Skin epidermis (tissue), 12 donors: ENCODE results near the gene C20orf173.
"Not testable (repeated sequence)": the region's sequence is repeated elsewhere in the genome, so short reads cannot be mapped to it uniquely, and the experiment has no call there.

Source experiments
- H3K27ac ChIP-seq, 21 experiments: fragments of 200-600 bp; sonication (generic) in 11 of 21; one replicate each; pipeline ENCODE4 v1.5.0; 2020; ENCODE audit warnings: mild to moderate bottlenecking in 3 of 21, inconsistent platforms in 2 of 21, moderate library complexity in 2 of 21
- H3K4me3 ChIP-seq, 7 experiments: fragments of 200-600 bp; sonication (generic) in 2 of 7; one replicate each; pipeline ENCODE4 v1.5.0; 2020; ENCODE audit warnings: inconsistent platforms in 2 of 7, mild to moderate bottlenecking in 2 of 7, moderate library complexity in 1 of 7

The C20orf173 gene, protein sequence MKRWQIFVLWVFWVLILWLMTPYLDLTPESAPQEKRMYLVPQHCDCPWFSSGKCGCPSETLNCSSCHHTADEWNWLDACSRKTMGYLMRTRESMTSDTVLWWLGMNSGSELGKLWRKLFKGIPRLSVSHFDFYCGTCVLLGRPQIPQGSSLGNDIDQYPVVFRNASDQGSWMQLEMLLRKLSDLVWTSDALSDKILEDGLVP

DNA sequence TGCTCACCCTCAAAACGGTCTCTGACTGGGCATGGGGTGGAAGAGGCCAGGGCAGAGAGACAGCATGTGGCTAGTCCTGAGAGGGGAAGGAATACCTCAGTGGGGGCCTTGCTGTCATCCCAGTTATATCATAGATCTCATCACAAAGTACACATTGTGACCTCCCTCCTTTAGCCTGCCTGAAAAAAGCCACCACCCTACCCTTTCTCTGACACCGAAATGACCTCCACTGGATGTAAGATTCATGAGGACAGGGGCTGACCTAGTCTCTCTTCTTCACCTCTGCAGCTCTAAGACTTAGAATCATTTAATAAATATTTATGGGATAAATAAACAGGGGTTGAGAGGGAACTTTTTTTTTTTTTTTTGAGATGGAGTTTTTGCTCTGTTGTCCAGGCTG lies at the start of gene C20orf173:
C20orf173 (minus strand) TSS at position 101 of the 400 bp plus-strand sequence. CDS start 279 bp downstream, outside the sequence.
- Histone ChIP-seq H3K27ac (no peak within 1 kb of the TSS), H3K4me3 (no peak within 1 kb of the TSS)

DNA sequence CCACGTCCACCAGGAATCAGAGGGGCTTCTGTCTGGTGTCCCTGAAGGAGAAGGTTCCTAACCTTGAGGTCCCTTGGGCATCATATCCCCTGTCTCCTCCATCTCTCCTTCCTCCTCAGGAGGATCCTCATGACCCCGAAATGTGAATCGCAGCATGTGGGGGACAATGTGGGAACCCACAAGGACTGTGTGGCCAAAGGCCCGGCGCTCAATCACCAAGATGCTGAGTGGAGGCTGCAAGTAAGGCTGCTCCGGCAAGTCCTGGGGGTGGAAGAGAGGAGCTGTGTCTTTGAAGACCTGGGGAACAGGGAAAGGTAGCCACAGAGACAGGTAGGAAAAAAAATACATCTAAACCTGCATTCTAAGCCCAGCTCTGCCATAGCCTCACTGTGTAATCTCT lies 49.7 kb upstream of the C20orf173 start:
- H3K4me3 ChIP-seq = no peak overlapping the region
- H3K27ac ChIP-seq = no peak overlapping the region

GRCh38 chr20:35578469-35578868 lies 49.0 kb upstream of the C20orf173 start:
- Histone ChIP-seq H3K4me3 (no peak overlapping the region), H3K27ac (no peak overlapping the region)

- H3K4me3 ChIP-seq = no peak overlapping the region
- H3K27ac ChIP-seq = no peak overlapping the region
Observed at GRCh38 chr20:35576816-35577215, 47.4 kb upstream of the C20orf173 start.

- peak overlapping the region in 2 of 21 experiments; percentile 0 to 16 for H3K27ac ChIP-seq
Observed at GRCh38 chr20:35575958-35576357, 46.5 kb upstream of the C20orf173 start.

DNA sequence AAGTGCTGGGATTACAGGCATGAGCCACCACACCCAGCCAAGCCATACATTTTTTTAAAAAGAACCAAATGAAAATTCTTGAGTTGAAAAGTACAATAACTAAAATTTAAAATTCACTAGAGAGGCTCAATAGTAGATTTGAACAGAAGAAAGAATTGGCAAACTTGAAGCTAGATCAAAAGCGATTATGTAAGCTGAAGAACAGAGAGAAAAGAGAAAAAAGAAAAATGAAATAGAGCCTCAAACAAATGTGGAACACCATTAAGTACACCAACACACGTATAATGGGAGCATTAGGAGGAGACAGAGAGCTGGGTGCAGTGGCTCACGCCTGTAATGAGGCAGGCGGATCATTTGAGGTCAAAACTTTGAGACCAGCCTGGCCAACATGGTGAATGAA lies 43.4 kb upstream of the C20orf173 start:
- H3K27ac ChIP-seq = no peak overlapping the region
- H3K4me3 ChIP-seq = no peak overlapping the region

More at GRCh38 chr20:35575958-35576357, 46.5 kb upstream of the C20orf173 start:
- no peak overlapping the region for H3K4me3 ChIP-seq

DNA sequence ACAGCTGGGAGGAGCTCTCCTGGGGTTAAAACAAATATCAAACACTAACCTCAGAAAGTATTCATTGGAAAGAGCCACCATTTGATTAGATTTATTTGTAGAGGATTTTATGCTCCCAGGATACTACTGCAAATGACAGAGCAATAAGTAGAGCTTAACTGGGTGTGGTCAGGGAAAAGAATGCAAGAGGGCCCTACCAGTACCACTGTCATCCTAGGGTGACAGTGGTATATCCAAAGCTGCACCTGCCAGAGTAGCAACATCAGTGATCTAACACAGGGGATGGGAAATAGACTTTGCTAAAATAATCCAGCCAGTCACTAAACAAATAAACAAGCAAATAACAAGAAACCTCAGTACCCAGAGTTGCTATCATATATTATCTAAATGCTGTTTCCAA lies 42.1 kb upstream of the C20orf173 start:
- Histone ChIP-seq H3K27ac (no peak overlapping the region), H3K4me3 (no peak overlapping the region)

DNA sequence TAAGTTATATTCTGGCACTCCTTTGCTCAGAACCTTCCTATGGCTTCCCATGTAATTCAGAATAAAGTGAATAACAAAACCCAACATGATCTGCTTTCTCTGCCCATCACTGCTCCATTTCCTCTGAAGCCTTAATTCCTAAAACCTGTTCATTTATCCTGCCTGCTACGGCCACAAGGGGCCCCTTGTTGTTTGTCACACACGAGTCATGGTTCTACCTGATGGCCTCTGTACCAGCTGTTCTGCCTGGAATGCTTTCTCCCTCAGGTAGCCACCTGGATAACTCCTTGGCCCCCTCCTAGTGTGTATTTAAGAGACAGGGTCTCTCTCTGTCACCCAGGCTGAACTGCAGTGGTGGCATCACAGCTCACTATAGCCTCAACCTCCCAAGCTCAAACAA lies 39.2 kb upstream of the C20orf173 start:
- H3K27ac ChIP-seq = no peak overlapping the region

GRCh38 chr20:35564905-35565304 lies 35.5 kb upstream of the C20orf173 start:
- H3K27ac ChIP-seq = no peak overlapping the region

More for the DNA sequence above, 39.2 kb upstream of the C20orf173 start:
- no peak overlapping the region for H3K4me3 ChIP-seq

DNA sequence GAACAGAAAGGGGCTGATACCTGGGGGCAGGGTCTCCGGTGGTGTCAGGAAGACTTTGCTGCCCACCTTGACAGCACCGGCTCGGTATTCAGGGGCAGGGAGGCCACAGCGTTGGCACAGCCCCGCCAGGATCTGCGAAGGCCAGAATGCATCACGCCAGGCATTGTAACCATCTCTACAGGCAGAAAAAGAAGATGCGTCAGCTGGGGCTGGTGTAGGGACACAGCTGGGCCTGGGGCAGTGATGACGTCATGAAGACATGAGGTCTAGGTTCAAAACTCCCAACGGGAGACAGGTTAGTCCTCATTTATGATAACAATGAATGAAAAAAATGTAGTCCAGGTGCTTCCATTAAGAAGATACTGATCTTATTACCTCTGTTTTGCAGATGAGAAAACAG lies 34.4 kb upstream of the C20orf173 start:
- no peak overlapping the region for H3K4me3 ChIP-seq

More at GRCh38 chr20:35564905-35565304, 35.5 kb upstream of the C20orf173 start:
- H3K4me3 ChIP-seq = no peak overlapping the region

DNA sequence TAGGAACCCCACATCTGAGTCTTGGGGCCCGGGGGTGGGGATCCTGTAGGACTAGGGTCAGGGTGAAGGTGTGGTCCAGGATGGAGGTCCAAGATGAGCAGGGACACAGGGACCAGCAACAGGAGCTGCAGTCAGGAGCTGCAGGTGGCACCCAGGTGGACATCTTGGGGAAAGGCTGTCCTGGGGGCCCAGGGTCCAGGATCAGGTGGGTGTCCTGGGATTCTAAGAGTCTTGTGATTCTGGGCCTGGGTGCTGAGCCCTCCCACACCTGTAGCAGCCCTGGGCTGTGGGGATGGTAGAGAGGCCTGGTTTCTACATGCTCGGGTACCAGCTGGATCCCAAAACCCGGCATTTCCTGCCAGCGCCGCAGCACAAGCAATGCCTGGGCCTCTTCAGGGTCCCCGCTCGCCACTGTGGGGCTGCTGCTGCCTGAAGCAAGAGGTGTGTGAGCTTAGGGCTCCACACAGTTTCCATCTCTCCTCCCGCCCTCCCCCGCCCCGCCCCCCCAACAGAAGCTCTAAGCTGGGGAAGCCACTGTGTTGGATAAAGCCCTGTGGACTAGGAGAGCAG lies 33.2 kb upstream of the C20orf173 start:
- H3K4me3 ChIP-seq = no peak overlapping the region
- H3K27ac ChIP-seq = no peak overlapping the region

More for the DNA sequence above, 34.4 kb upstream of the C20orf173 start:
- H3K27ac ChIP-seq = no peak overlapping the region

DNA sequence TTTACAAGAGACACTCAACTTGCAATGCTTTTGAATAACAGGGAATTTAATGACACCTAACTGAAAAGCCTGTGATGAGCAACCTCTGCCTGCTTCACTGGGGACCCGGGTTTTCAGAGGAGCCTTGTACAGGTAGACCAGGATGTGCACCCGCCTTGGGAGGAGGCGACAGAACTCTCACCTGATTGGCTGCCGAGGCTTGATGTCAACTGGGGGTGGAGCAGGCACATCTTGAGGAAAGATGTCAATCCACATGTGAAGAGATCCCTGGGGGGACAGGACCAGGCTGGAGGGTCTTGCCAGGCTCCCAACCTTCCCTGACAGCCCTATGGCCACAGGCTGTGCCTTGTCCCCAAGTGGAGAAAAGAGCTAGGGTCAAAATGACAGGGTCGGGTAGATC lies 32.2 kb upstream of the C20orf173 start:
- H3K27ac ChIP-seq = no peak overlapping the region
- no peak overlapping the region for H3K4me3 ChIP-seq

DNA sequence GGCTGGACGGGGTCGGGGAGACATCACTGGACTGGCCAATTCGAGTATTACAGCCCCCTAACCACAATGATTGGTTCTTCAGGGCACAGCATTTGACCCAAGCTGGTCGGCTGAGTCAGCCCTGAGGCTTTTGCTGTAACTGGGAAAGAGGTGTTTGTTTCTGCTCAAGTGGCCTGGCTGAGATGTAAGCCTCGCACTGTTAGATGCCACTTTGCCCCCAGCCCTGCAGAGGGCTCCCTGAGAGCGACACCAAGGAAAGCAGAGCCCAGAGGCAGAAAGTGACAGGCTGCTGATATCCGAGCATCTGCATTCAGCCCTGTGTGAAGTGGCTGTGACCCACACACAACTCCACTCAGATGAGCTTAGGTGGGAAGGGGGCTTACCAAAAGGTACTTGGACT lies 31.8 kb upstream of the C20orf173 start:
- H3K4me3 ChIP-seq = no peak overlapping the region
- no peak overlapping the region for H3K27ac ChIP-seq

DNA sequence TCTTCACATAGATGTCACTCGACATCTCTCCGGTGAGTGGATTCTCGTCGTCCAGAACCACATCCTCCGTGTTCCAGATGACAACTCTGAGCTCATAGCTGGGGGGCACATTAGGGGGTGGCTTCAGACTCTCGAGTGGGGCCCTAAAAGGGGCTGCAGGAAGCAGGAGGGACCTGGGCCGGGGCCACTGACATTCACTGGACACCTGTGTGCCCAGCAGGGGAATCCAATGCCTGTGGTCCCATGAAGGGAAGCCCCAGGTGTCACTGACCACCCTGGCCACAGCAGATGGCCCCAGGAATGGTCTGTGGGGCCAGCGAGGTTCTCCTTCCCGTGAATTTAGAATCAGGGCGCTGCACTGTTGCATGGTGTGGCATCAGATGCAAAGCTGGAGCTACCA lies 31.1 kb upstream of the C20orf173 start:
- H3K27ac ChIP-seq = peak overlapping the region in 1 of 21 experiments; percentile 21
- no peak overlapping the region for H3K4me3 ChIP-seq

DNA sequence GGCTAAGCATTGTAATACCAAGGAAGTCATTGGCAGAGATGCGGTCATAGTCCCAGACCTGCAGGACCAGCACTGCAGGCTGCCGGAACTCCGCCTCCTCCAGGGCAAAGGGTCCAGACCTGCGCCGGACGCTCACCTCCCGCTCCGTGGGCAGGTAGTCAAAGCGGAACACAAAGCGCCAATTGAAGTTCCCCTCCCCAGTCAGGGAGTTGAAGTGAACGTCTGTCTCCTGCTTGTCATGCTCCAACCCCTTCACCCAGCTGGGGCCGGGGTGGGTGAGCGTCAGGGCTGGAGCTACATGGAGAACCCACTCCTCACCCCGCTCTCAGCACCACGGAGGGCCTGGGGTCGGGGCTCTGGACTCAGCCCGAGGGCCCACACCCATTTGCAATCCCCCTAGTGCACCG lies 30.7 kb upstream of the C20orf173 start:
- Histone ChIP-seq H3K4me3 (no peak overlapping the region), H3K27ac (peak overlapping the region in 1 of 21 experiments; percentile 21)

GRCh38 chr20:35559042-35559693 lies 29.7 kb upstream of the C20orf173 start:
- H3K27ac ChIP-seq = no peak overlapping the region
- no peak overlapping the region for H3K4me3 ChIP-seq

DNA sequence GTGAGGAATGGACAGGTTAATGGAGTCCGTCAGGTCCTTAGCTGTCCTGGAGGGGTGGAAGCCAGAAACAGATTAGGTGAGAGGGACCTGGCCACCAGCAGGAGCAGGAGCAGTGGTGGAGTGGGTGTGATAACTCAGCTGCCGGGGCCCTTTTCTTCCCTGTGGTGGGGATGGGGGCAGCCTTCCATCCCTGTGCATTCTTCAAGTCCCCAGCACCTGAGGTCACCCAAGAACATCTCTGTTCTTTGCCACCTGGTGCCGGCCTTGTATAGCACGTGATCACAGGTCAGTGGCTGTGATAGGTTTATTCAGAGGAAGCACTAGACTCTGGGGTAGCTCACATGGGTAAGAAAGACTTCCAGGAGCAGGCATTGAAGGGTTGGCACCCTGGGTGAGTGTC lies 29.0 kb upstream of the C20orf173 start:
- Histone ChIP-seq H3K27ac (no peak overlapping the region), H3K4me3 (no peak overlapping the region)

DNA sequence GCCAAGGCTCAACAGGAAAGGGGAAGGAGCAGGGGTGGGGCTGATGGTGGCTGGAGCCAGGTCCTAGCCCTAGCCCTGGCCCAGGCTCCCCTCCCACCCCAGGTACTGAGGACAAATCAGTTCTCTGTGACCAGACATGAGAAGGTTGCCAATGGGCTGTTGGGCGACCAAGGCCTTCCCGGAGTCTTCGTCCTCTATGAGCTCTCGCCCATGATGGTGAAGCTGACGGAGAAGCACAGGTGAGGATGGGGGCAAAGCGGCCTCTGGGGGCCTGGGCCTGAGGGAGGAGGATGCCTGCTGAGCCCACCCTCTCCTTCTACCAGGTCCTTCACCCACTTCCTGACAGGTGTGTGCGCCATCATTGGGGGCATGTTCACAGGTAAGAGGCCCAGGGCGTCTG lies 27.4 kb upstream of the C20orf173 start:
- H3K27ac ChIP-seq = no peak overlapping the region
- no peak overlapping the region for H3K4me3 ChIP-seq

DNA sequence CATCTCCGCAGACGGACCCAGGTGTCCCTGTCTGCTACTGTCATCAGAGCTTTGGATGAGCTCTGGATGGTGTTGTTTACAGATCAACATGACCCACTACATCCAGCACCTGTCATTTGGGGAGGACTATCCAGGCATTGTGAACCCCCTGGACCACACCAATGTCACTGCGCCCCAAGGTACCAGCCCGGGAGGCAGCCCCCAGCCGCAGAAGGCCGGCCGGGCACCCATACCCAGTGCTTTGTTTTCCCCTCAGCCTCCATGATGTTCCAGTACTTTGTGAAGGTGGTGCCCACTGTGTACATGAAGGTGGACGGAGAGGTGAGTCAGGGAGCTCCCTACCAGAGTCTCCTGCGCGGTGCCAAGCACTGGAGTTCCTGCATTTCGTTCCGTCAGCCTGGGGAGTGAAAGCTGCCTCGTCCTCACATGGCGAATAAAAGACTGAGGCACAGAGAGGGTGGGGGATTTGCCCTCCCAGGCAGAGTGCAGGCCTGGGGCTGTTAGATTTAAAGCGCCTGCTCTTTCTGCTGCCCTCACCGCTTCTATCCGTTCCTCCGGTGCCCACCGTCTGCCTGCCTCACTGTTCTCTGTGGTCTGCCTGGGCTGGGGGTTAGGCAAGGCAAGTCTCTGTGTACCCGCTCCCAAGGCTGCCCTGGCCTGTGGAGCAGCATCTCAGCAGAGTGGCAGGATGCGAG lies 26.6 kb upstream of the C20orf173 start:
- H3K4me3 ChIP-seq = no peak overlapping the region
- no peak overlapping the region for H3K27ac ChIP-seq

- H3K4me3 ChIP-seq, H3K27ac ChIP-seq: not testable (repeated sequence)
Observed at GRCh38 chr20:35555461-35555860, 26.0 kb upstream of the C20orf173 start.

DNA sequence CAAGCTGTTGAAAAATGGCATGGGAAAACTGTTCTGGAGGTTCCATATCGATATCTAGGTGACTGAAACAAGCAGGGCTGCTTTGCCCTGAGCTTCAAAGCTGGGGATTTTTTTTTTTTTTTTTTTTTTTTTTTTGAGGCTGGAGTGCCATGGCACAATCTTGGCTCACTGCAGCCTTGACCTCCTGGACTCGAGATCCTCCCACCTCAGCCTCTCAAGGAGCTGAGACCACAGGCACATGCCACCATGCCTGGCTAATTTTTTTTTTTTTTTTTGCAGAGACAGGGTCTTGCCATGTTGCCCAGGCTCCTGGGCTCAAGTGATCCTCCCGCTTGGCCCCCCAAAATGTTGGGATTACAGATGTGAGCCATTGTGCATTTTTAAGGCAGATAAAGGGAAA lies 23.5 kb upstream of the C20orf173 start:
- Histone ChIP-seq H3K4me3 (no peak overlapping the region), H3K27ac (no peak overlapping the region)
